Stimulated activated CD4-positive, alpha-beta T cell treated with anti-CD3 and anti-CD28 coated beads, Interleukin-4, amount 100 ng/mL, for 48 hours (primary cell): Measurements from ENCODE around the gene GK.
A peak's percentile ranks its signal among the peaks of the same experiment; 100 is the strongest.
"Not testable (repeated sequence)": the region's sequence is repeated elsewhere in the genome, so short reads cannot be mapped to it uniquely, and the experiment has no call there.

Source experiments
- DNase-seq, 2 donors: peaks; one replicate each; pipeline ENCODE4 v3.0.0-alpha.2; 2020; ENCODE audit warnings: low read depth in 2 of 2

GK gene

GRCh38 chrX:30706216-30706775 is 53.1 kb downstream of the GK start:
- no peak for DNase-seq

DNA sequence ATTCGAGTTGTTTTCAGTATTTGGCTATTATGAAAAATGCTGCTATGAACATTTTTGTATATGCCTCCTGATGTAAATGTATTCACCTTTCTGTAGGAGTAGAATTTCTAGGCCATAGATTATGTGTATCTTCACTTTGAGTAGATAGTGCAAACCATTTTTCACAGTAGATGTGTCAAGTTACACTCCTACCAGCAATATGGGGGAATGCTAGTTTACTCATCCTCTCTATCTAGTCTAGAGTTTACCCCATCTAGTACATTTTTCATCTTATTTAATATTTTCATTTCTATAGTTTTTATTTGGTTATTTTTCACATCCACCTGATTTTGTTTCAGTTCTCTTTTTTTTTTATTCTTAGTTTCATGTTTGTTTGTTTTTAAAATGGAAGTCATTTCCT is 59.0 kb downstream of the GK start:
- DNase-seq, result no peak

- peak; percentile 4 to 32 for DNase-seq
Observed at GRCh38 chrX:30713061-30713525, 59.9 kb downstream of the GK start.

DNA sequence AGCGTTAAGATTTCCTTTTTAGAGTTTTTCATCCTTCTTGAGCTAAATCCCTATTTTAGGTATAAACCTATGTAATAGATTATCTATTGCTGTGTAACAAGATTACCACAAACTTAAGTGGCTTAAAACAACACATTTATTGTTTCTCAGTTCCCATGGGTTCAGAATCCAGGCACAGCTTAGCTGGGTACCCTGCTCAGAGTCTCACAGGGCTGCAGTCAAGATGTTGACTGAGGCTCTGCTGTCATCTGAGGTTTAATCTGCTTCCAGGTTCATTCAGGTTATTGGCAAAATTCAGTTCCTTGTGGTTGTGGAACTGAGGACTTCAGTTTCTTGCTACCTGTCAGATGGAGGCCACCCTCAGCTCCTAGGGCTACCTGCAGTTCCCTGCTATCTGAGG is 60.9 kb downstream of the GK start:
- no peak for DNase-seq

- DNase-seq, result no peak
Observed at GRCh38 chrX:30715976-30716375, 62.8 kb downstream of the GK start.

GRCh38 chrX:30733852-30734660 is 80.8 kb downstream of the GK start:
- DNase-seq, result no peak

- DNase-seq, result no peak
Observed at GRCh38 chrX:30734782-30735181, 81.6 kb downstream of the GK start.

- DNase-seq, result peak; percentile 60 to 70
Observed at GRCh38 chrX:30735839-30736238, 82.6 kb downstream of the GK start.

DNA sequence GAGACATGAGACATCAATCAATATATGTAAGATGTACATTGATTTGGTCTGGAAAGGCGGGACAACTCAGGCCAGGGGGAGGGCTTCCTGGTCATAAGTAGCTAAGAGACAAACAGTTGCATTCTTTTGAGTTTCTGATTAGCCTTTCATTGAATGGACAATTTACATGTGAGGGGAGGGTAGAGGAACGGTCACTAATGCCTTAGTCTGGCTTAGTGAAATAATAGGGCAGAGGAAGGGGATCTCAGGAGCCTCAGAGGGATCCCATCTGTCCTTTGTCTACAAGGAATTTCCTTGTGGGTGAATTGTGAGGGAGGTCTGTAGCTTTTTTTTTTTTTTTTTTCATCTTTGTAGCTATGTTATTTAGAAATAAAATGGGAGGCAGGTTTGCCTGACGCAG is 88.3 kb downstream of the GK start:
- DNase-seq, result no peak

DNA sequence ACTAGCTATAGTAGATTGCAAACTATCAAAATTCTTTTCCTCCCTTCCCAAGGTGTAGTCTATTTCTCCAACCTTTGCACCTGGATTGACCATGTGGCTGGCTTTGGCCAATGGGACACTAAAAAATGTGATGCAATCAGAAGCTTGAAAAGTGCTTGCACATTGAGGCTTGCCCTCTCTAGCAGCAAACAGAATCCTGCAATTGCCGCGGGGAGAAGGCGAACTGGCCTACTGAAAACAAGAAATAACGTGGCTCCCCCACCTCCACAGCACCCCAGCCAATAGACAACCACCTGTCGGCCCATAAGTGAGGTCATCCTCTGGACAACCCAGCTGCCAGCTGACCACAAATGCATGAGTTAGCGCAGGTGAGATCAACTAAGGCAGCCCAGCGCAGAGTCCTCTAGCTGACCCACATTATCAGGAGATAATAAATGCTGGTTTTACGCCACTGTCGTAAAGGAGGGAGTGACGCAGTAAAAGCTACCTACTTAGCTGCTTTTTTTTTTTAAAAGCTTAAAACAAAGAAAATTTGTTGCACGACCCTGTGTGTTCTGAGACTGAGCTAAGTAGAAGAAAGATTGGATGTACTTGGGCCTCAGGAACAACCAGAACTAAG is 95.2 kb downstream of the GK start:
- DNase-seq, result no peak

DNA sequence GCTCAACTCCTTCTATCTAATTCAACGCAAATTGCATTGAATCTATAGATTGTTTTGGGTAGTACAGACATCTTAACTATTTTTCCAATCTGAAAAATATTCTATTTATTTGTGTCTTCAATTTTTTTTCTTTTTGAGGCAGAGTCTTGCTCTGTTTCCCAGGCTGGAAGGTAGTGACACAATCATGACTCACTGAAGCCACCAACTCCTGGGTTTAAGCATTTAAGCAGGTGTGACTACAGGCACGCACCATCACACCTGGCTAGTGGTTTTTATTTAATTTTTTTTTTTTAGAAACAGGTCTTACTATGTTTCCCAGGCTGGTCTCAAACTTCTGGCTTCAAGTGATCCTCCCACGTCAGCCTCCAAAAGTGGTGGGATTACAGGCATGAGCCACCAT is 98.3 kb downstream of the GK start:
- DNase-seq, result no peak

DNA sequence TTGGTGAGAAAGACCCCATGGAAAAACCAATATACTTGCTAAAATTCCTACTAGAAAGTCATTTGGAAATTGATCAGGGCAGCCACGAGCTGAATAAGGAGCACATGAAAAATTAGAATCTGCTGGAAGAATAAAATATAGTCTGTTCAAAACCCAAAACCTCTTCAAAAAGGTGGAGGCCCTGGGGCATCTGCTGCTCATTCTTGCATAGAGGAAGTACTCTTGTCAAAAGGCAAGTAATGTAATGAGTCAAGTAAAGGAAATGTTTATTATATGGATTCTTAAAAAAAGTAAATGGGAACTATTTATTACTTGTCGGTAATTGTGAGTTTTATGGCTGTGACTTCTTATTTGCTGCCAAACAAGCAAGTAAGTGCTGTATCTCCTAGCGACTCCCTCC is 109.5 kb downstream of the GK start:
- DNase-seq, result no peak

DNA sequence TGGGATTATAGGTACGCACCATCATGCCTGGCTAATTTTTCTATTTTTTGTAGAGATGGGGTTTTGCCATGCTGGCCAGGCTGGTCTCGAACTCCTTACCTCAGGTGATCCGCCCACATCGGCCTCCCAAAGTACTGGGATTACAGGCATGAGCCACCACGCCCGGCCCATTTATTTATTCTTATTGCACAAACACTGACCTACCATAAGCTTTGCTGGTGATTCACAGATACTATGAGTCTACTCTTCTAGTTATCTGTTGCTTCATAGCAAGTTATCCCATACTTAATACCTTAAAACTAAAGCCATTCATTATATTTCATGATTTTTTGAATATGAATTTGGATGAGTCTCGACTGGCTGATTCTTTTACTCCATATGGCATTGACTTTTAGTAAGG is 120.5 kb downstream of the GK start:
- DNase-seq, result not testable (repeated sequence)

DNA sequence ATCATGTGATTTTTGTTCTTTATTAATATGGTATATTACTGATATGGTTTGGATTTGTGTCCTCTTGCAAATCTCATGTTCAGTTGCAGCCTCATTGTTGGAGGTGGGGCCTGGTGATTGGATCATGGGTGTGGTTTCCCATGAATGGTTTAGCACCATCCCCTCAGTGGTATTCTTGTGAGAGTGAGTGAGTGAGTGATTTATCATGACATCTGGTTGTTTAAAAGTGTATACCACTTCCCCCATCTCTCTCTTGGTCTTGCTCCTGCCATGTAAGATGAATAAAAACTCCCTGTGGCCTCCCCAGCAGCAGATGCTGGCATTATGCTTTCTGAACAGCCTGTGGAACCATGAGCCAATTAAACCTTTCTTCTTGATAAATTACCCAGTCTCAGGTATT is 124.4 kb downstream of the GK start:
- no peak for DNase-seq

GRCh38 chrX:30779453-30780030 is 126.3 kb downstream of the GK start:
- no peak for DNase-seq
